Osteocyte (in vitro differentiated cells): ENCODE measurements around the gene ZMIZ1. TPM values are rescaled to one million over a fixed set of nuclear protein-coding genes. Genes with fewer than 3 reads are reported as not detected.

Source experiments
- DNase-seq: peaks from one replicate; pipeline ENCODE4 v3.0.0; 2021; ENCODE audit warnings: mixed read lengths; ENCODE audit not compliant: unreplicated experiment; ENCODE audit errors: extremely low spot score
- H3K27ac Mint-ChIP-seq: one replicate; pipeline ENCODE4 v1.8.0; 2021; ENCODE audit warnings: mild to moderate bottlenecking, mixed read lengths; ENCODE audit not compliant: unreplicated experiment
- H3K27me3 Mint-ChIP-seq: one replicate; pipeline ENCODE4 v1.8.0; 2021; ENCODE audit warnings: mixed read lengths; ENCODE audit not compliant: unreplicated experiment
- H3K36me3 Mint-ChIP-seq: one replicate; pipeline ENCODE4 v1.8.0; 2021; ENCODE audit warnings: mixed read lengths; ENCODE audit not compliant: unreplicated experiment
- H3K4me1 Mint-ChIP-seq: one replicate; pipeline ENCODE4 v1.8.0; 2021; ENCODE audit warnings: mixed read lengths; ENCODE audit not compliant: unreplicated experiment
- H3K4me3 Mint-ChIP-seq: one replicate; pipeline ENCODE4 v1.8.0; 2021; ENCODE audit warnings: mild to moderate bottlenecking, moderate library complexity, mixed read lengths; ENCODE audit not compliant: unreplicated experiment
- H3K9me3 Mint-ChIP-seq: one replicate; pipeline ENCODE4 v1.8.0; 2021; ENCODE audit warnings: mixed read lengths; ENCODE audit not compliant: unreplicated experiment
- total RNA-seq: library from RNA; stranded (reverse); gene quantifications from 2 replicates; pipeline ENCODE4 v1.2.1, GENCODE V29; 2021
- TF ChIP-seq, protein P1 (sequence below): fragments of 200-600 bp; sonication (generic); IDR thresholded peaks from 2 replicates; pipeline ENCODE4 v1.5.0; 2021; ENCODE audit warnings: antibody characterized with exemption, mild to moderate bottlenecking, moderate library complexity

The ZMIZ1 gene
- total RNA-seq, 1 donor from 2014 or later = 90.5 TPM

DNA sequence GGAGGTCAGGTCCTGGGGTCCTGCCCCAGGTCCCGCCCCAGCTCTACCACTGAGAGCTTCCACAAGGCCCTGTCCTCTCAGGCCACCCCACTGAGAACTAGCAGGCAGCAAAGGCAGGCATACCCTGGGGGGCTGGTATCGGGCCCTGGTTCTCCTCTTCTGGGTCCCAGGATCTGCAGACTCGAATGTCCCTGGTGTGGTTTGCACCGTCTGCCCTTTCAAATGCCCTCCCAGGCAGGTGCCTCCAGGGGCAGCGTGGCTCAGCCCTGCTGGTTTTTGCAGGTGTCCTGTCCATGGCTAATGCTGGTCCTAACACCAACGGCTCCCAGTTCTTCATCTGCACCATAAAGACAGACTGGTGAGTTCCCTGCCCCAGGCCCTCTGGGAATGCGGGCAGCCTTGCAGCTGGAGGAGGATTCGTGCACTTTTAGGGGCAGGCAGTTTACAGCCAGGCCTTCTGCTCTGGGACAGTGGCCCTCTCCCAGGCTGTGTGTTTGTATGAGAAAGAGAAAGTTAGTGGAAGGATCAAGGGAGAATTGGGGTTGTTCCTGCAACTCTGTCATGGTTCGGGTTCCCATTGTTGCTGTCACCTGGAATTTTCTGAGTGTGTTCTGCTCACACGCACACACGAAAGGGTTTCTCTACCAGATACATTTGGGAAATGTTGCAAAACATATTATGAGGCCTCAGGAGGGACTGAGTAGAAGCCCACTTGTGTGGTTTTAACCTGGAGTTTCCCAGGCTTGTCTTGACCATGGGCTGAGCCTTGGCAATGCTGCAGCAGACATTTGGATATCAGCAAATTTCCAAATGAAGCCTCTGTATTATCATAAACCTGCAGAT, 283.5 kb downstream of the ZMIZ1 start:
- Mint-ChIP-seq H3K36me3 (peaks cover 44% of the 10 kb centered on the region), H3K4me3 (no peak overlapping the region)
- TF ChIP-seq, protein P1, sequence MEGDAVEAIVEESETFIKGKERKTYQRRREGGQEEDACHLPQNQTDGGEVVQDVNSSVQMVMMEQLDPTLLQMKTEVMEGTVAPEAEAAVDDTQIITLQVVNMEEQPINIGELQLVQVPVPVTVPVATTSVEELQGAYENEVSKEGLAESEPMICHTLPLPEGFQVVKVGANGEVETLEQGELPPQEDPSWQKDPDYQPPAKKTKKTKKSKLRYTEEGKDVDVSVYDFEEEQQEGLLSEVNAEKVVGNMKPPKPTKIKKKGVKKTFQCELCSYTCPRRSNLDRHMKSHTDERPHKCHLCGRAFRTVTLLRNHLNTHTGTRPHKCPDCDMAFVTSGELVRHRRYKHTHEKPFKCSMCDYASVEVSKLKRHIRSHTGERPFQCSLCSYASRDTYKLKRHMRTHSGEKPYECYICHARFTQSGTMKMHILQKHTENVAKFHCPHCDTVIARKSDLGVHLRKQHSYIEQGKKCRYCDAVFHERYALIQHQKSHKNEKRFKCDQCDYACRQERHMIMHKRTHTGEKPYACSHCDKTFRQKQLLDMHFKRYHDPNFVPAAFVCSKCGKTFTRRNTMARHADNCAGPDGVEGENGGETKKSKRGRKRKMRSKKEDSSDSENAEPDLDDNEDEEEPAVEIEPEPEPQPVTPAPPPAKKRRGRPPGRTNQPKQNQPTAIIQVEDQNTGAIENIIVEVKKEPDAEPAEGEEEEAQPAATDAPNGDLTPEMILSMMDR = no peak

DNA sequence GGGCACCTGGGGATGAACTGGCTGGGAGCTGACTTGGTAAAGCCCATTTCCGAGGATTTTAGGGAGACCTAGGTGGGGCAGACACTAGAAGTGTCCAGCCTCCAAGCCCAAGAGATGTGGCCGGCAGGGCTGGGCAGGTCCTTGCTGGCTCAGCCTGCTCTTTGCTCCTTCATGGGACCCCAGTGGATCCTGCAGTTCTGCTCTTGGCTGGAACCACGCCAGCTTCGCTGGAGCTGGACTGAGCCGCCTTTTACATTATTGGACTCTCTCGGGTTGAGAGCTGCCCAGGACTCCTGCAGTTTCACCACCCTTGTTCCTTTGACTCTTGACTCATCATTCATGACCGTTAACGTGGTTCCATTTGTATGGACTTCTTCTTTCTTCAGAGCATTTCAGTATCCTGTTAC, 284.2 kb downstream of the ZMIZ1 start:
- no peak overlapping the region for H3K27ac Mint-ChIP-seq
- no peaks in the 10 kb centered on the region for H3K27me3 Mint-ChIP-seq
- DNase-seq = peak; percentile 80
- H3K4me1 Mint-ChIP-seq = peaks cover 13% of the 10 kb centered on the region
- H3K4me3 Mint-ChIP-seq = no peak overlapping the region
- H3K36me3 Mint-ChIP-seq = peaks cover 45% of the 10 kb centered on the region
- TF ChIP-seq, protein P1 = no peak
- H3K9me3 Mint-ChIP-seq = no peaks in the 10 kb centered on the region

More for the DNA sequence above, 283.5 kb downstream of the ZMIZ1 start:
- peak; percentile 79 for DNase-seq
- Mint-ChIP-seq H3K9me3 (no peaks in the 10 kb centered on the region), H3K27ac (no peak overlapping the region), H3K27me3 (no peaks in the 10 kb centered on the region), H3K4me1 (peaks cover 13% of the 10 kb centered on the region)

DNA sequence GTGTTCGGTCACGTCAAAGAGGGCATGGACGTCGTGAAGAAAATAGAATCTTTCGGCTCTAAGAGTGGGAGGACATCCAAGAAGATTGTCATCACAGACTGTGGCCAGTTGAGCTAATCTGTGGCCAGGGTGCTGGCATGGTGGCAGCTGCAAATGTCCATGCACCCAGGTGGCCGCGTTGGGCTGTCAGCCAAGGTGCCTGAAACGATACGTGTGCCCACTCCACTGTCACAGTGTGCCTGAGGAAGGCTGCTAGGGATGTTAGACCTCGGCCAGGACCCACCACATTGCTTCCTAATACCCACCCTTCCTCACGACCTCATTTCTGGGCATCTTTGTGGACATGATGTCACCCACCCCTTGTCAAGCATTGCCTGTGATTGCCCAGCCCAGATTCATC, 285.0 kb downstream of the ZMIZ1 start:
- TF ChIP-seq, protein P1 = no peak
- peak; percentile 75 for DNase-seq
- H3K4me3 Mint-ChIP-seq = no peak overlapping the region
- no peak overlapping the region for H3K27ac Mint-ChIP-seq
- H3K36me3 Mint-ChIP-seq = peaks cover 45% of the 10 kb centered on the region
- H3K27me3 Mint-ChIP-seq = no peaks in the 10 kb centered on the region
- H3K9me3 Mint-ChIP-seq = no peaks in the 10 kb centered on the region
- peaks cover 5% of the 10 kb centered on the region for H3K4me1 Mint-ChIP-seq

DNA sequence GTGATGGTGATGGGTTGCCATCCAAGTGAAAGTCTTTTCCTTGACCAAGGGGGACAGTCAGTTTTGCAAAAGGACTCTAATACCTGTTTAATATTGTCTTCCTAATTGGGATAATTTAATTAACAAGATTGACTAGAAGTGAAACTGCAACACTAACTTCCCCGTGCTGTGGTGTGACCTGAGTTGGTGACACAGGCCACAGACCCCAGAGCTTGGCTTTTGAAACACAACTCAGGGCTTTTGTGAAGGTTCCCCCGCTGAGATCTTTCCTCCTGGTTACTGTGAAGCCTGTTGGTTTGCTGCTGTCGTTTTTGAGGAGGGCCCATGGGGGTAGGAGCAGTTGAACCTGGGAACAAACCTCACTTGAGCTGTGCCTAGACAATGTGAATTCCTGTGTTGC, 285.4 kb downstream of the ZMIZ1 start:
- Mint-ChIP-seq H3K36me3 (peaks cover 45% of the 10 kb centered on the region), H3K27ac (no peak overlapping the region), H3K9me3 (no peaks in the 10 kb centered on the region), H3K27me3 (no peaks in the 10 kb centered on the region), H3K4me3 (no peak overlapping the region), H3K4me1 (peaks cover 1% of the 10 kb centered on the region)
- DNase-seq = no peak
- TF ChIP-seq, protein P1 = no peak

DNA sequence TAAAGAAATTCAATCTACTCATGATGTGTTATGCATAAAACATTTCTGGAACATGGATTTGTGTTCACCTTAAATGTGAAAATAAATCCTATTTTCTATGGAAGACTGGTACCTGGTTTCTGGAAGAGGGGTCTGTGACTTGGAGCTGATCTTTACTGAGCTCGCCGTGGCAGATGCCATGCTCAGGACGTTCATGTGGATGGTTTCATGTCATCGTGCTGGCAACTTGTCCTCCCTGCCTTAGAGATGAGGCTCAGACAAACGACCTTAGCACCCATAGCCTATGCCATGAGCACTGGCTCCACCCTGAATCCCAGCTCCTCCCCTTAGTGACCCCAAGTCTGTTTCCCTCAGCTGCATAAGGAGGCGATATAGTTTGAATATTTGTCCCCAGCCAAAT, 285.8 kb downstream of the ZMIZ1 start:
- H3K36me3 Mint-ChIP-seq = peaks cover 43% of the 10 kb centered on the region

More for the DNA sequence above, 285.8 kb downstream of the ZMIZ1 start:
- H3K27ac Mint-ChIP-seq = no peak overlapping the region
- no peak overlapping the region for H3K4me3 Mint-ChIP-seq
- H3K9me3 Mint-ChIP-seq = no peaks in the 10 kb centered on the region
- no peak for DNase-seq
- no peaks in the 10 kb centered on the region for H3K4me1 Mint-ChIP-seq
- TF ChIP-seq, protein P1 = no peak
- H3K27me3 Mint-ChIP-seq = no peaks in the 10 kb centered on the region
